ENCODE results near the gene PHYHD1.
"Not testable (repeated sequence)": the region's sequence is repeated elsewhere in the genome, so short reads cannot be mapped to it uniquely, and the experiment has no call there.

The PHYHD1 gene

GRCh38 chr9:128921881-128922763, 1.3 kb downstream of the PHYHD1 start:
- DNase-seq (ENCODE audit: low spot score): no peak

- no peak for DNase-seq (ENCODE audit: low spot score)
Observed at GRCh38 chr9:128923493-128923883, 2.7 kb downstream of the PHYHD1 start.

- no peak for DNase-seq (ENCODE audit: low spot score)
Observed at GRCh38 chr9:128927731-128928411, 7.1 kb downstream of the PHYHD1 start.

- no peak for DNase-seq (ENCODE audit: low spot score)
Observed at GRCh38 chr9:128928624-128929023, 7.8 kb downstream of the PHYHD1 start.

- no peak for DNase-seq (ENCODE audit: low spot score)
Observed at GRCh38 chr9:128929560-128929959, 8.8 kb downstream of the PHYHD1 start.

- DNase-seq (ENCODE audit: low spot score): no peak
Observed at GRCh38 chr9:128933731-128934130, 12.9 kb downstream of the PHYHD1 start.

GRCh38 chr9:128936171-128936865, 15.5 kb downstream of the PHYHD1 start:
- no peak for DNase-seq (ENCODE audit: low spot score)

- DNase-seq (ENCODE audit: low spot score): no peak
Observed at GRCh38 chr9:128937310-128938165, 16.8 kb downstream of the PHYHD1 start.

GRCh38 chr9:128940271-128940921, 19.6 kb downstream of the PHYHD1 start:
- no peak for DNase-seq (ENCODE audit: low spot score)

GRCh38 chr9:128940946-128941755, 20.4 kb downstream of the PHYHD1 start:
- no peak for DNase-seq (ENCODE audit: low spot score)

GRCh38 chr9:128943832-128944620, 23.2 kb downstream of the PHYHD1 start:
- DNase-seq (ENCODE audit: low spot score): no peak

- not testable (repeated sequence) for DNase-seq (ENCODE audit: low spot score)
Observed at GRCh38 chr9:128944966-128945365, 24.2 kb downstream of the PHYHD1 start.

- no peak for DNase-seq (ENCODE audit: low spot score)
Observed at GRCh38 chr9:128945798-128946501, 25.2 kb downstream of the PHYHD1 start.

GRCh38 chr9:128946571-128947276, 25.9 kb downstream of the PHYHD1 start:
- DNase-seq (ENCODE audit: low spot score): no peak

GRCh38 chr9:128947277-128947526, 26.4 kb downstream of the PHYHD1 start:
- no peak for DNase-seq (ENCODE audit: low spot score)

GRCh38 chr9:128947527-128948301, 26.9 kb downstream of the PHYHD1 start, which contains the start of the genes DOLK and NUP188:
TSS of gene DOLK (minus strand) at chr9:128947603. CDS start at chr9:128947303, 300 bp downstream.
TSS of gene NUP188 (plus strand) at chr9:128947699. CDS start at chr9:128947720, 21 bp downstream.
- peak; percentile 92 for DNase-seq (ENCODE audit: low spot score)

GRCh38 chr9:128961403-128961802, 40.6 kb downstream of the PHYHD1 start:
- DNase-seq (ENCODE audit: low spot score): not testable (repeated sequence)

Data from putamen (tissue), 1 donor.